IPS-NIHi7 (cell line): Measurements from ENCODE around the gene PRSS38.
"Not testable (repeated sequence)": the region's sequence is repeated elsewhere in the genome, so short reads cannot be mapped to it uniquely, and the experiment has no call there.

Experiments
- DNase-seq: peaks from one replicate; pipeline ENCODE4 v3.0.0; 2012; ENCODE audit warnings: mixed read lengths; ENCODE audit errors: extremely low spot score

The PRSS38 gene

DNA sequence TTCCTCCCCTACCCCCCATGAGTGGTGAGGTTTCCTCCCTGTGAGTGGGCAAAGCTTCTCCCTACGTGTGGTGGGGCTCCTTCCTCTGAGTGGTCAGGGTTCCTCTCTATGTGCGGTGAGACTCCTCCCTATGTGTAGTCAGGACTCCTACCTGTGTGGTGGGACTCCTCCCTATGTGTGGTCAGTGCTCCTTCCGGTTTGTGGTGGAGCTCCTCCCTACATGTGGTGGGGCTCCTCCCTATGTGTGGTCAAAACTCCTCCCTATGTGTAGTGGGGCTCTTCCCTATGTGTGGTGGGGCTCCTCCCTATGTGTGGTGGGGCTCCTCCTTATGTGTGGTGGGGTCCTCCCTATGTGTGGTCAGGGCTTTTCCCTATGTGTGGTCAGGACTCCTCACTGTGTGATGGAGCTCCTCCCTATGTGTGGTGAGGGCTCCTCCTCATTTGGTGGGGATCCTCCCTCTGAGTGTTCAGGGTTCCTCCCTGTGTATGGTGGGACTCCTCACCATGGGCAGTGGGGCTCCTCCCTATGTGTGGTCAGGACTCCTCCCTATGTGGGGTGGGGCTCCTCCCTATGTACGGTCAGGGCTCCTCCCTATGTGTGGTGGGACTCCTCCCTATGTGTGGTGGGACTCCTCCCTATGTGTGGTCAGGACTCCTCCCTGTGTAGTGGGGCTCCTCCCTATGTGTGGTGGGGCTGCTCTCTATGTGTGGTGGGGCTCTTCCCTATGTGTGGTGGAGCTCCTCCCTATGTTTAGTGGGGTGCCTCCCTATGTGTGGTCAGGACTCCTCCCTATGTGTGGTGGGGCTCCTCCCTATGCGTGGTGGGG lies 29.1 kb downstream of the PRSS38 start:
- DNase-seq = no peak

GRCh38 chr1:227845147-227845458 lies 29.6 kb downstream of the PRSS38 start:
- DNase-seq = no peak

GRCh38 chr1:227845519-227845918 lies 30.0 kb downstream of the PRSS38 start:
- DNase-seq = no peak

DNA sequence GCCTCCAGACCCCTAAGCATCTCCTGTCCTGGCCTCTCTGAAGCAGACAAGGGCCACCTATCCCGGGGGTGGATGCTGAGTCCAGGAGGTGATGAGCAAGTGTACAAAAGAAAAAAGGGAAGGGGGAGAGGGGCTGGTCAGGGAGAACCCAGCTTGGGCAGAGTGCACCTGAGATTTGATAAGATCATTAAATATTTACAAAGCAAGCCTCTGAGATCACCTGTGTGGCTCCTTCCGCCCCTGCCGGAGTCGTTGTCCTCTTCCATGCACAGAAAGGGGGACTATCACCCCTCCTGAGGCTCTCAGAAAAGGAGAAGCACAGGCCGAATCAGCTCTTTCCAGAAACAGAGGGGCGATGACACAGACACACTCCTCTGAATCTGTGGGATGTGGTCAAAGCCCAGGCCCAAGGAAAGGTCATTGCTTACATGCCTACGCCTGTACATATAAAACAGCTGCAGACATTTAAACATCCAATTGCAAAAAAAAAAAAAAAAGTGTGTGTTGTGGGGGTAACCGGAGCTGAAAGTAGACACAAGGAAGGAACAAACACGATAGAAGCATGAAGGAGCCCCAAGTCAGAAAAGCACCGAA lies 30.9 kb downstream of the PRSS38 start:
- no peak for DNase-seq

DNA sequence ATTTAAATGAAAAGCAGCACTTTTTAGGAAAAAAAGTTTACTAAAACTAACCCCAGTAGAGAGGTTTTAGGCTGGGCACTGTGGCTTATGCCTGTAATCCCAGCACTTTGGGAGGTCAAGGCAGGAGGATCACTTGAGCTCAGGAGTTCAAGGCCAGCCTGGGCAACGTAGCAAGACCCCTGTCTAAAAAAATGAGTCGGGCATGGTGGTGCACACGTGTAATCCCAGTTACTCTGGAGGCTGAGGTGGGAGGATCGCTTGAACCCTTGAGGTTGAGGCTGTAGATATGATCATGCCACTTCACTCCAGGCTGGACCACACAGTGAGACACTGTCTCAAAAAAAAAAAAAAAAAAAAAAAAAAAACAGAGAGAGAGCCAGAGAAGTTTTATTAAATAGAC lies 31.6 kb downstream of the PRSS38 start:
- not testable (repeated sequence) for DNase-seq

DNA sequence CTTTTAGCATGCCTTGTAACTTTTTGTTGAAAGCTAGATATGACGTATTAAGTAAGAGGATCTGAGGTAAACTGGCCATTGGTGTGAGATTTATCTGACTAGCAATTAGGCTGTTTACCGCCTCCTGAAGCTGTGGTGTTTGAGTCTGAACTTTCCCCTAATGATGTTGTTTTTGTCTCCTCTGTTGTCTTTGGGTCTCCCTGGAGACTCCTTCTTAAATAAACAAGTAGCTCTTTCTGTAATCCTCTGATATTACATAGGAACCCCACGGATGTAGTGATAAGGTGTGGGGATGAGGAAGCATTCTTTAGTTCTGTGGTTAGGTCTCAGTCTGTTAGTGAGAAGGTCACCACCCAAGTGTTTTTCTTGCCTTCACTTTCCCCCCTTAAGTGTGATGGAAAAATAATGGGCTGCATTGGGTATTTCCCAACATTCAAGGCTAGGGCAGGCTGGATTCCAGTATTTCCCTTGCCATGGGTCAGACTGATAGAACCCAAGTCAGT lies 33.0 kb downstream of the PRSS38 start:
- DNase-seq = no peak

DNA sequence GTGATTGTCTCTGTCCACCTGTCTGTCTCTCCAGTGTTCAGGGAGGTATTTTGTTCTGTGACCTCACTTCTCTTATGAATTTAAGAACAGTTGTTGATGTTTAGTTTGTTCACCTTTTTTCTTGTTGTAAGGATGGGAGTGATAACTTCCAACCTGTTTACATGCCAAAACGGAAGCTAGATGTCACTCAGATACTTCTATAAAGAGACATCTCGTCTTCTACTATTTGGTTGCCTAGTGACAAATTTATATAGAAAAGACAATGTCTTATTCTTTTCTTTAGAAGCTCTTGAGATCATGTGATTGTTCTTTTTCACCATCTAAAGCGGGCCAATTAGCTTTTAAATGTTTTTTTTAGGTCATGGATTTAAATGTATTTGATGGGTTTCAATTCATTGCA lies 33.8 kb downstream of the PRSS38 start:
- no peak for DNase-seq

- DNase-seq = no peak
Measured at GRCh38 chr1:227854189-227854588, 38.7 kb downstream of the PRSS38 start.

DNA sequence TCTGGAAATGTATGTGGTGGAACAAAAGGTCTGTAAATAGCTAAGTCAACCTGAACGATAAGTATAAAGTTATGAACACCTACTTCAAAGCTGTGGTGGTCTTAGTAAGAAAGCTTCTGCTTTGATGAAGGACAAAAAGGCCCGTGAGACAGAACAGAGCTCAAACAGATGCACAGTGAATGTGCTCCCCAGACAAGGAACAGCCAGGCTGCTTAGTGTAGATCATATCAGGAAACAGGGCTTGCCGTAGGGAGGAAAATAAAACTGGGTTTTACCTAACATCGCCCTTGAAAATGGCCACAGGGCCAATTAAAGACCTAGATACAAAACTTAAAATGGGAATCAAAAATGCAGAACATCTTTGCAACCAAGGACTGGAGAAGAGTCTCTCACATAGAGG lies 40.2 kb downstream of the PRSS38 start:
- no peak for DNase-seq

DNA sequence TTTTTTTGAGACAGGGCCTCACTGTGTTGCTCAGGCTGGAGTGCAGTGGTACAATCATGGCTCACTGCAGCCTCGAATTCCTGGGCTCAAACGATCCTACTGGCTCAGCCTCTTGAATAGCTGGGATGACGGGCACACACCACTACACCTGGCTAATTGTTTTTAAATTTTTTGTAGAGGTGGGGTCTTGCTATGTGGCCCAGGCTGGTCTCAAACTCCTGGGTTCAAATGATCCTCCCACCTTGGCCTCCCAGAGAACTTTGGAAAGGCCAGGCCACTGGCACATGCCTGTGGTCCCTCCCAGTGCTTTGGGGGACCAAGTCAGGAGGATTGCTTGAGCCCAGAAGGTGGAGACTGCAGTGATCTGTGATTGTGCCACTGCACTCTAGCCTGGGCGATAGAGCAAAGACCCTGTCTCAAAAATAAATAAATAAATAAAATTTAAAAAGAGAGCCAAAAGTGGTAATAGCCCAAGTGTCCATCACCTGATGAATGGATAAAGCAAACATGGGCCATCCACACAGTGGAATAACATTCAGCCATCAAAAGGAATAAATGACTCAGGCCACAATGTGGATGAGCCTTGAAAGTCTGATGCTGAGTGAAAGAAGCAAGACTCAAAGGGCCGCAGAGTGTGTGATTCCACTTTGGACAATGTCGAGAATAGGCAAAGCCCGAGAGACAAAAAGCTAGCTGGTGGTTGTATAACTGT lies 40.8 kb downstream of the PRSS38 start:
- DNase-seq = no peak

GRCh38 chr1:227864882-227865281 lies 49.4 kb downstream of the PRSS38 start:
- no peak for DNase-seq

GRCh38 chr1:227869279-227869842 lies 53.9 kb downstream of the PRSS38 start:
- DNase-seq = no peak

- no peak for DNase-seq
Measured at GRCh38 chr1:227869851-227870305, 54.4 kb downstream of the PRSS38 start.

DNA sequence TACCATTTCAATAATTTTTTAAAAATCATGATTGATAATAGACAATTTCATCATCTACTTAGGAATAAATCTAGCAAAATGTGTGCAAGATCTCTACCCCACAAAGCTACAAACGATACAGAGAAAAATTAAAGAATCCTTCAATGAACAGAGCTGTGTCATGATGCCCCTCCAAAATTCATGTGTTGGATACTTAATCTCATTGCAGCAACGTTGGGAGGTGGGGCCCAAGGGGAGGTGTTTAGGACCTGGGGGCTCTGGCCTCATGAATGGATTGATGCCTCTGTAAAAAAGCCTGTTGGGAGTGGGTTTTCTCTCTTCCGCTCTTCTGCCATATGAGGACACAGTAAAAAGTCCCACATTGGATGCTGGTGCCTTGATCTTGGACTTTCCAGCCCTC lies 54.9 kb downstream of the PRSS38 start:
- DNase-seq = no peak

DNA sequence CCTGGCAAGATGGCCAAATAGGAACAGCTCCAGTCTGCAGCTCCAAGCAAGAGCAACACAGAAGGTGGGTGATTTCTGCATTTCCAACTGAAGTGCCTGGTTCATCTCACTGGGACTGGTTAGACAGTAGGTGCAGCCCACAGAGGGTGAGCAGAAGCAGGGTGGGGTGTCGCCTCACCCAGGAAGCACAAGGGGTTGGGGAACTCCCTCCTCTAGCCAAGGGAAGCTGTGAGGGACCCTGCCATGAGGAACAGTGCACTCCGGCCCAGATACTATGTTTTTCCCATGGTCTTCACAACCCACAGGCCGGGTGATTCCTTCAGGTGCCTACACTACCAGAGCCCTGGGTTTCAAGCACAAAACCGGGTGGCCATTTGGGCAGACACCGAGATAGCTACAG lies 56.4 kb downstream of the PRSS38 start:
- not testable (repeated sequence) for DNase-seq

- DNase-seq = not testable (repeated sequence)
Measured at GRCh38 chr1:227877810-227878209, 62.3 kb downstream of the PRSS38 start.

DNA sequence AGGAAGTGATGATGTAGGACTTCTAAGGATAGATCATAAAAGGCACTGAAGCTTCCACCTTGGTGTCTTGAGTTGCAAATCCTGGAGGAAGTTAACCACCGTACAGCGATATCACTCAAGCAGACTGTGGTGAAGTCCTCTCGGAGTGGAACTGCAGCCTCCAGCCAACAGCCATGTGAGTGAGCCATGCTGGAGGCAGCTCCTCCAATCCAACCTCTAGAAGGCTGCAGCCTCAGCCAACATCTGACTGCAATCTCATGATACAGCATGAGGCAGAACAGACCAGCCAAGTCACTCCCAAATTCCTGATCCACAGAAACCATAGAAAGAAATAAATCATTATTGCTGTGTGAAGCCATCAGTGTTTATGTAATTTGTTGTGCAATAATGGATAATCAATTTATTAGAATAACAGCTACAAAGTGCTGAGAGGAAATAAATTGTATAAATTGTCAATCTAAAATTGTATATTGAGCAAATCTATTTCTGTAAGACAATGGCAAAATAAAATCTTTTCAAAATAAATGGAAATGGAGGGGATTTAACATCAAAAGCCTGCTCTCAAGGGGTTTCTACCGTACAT lies 65.0 kb downstream of the PRSS38 start:
- DNase-seq = no peak

DNA sequence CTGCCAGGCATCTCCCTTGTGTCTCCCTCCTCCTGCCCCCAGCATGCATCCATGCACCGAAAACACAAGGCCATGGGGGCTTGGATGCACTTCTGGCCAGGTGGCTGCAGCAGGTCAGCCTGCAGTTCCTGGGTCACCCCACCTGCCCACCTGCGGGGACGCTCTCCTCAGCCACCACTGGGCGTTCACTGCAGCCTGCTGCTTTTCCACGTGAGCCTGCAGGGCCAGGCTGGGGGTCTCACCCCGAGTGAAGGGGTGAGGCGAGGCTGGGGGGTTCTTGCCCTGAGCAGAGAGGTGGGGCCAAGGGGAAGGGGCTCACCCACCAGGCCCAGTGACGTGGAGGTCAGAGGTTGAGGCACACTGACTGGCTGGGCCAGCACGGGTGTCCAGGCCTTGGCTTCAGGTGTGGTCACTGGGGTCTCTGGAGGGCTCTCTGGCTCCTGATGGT lies 67.6 kb downstream of the PRSS38 start:
- no peak for DNase-seq

- DNase-seq = no peak
Measured at GRCh38 chr1:227883641-227884301, 68.3 kb downstream of the PRSS38 start.

- DNase-seq = no peak
Measured at GRCh38 chr1:227884370-227885134, 69.1 kb downstream of the PRSS38 start.
